Loucy (cell line): ENCODE results near the gene TBCC.

Experiments
- H2AFZ ChIP-seq: fragments of 200-600 bp; sonication (generic); 2 replicates; pipeline ENCODE4 v1.6.0; 2016; ENCODE audit warnings: antibody characterized with exemption, mild to moderate bottlenecking, low read length, moderate library complexity
- H3F3A ChIP-seq: fragments of 200-600 bp; 2 replicates; pipeline ENCODE4 v1.6.0; 2016; ENCODE audit warnings: antibody characterized with exemption, low read depth, mild to moderate bottlenecking
- H3K27me3 ChIP-seq: fragments of 200-600 bp; sonication (generic); 2 replicates; pipeline ENCODE4 v1.6.1; 2014; ENCODE audit warnings: low read length, mild to moderate bottlenecking; ENCODE audit not compliant: insufficient read depth, poor library complexity, severe bottlenecking
- H3K36me3 ChIP-seq: fragments of 200-600 bp; sonication (generic); 2 replicates; pipeline ENCODE4 v1.6.1; 2016; ENCODE audit warnings: low read length; ENCODE audit not compliant: insufficient read depth
- H3K4me1 ChIP-seq: fragments of 200-600 bp; sonication (generic); 2 replicates; pipeline ENCODE4 v1.5.1; 2014; ENCODE audit warnings: low read length, mild to moderate bottlenecking; ENCODE audit not compliant: insufficient read depth, poor library complexity, severe bottlenecking
- H3K4me2 ChIP-seq: fragments of 200-600 bp; sonication (generic); 2 replicates; pipeline ENCODE4 v1.6.0; 2014; ENCODE audit warnings: antibody characterized with exemption, low read length, low read depth, mild to moderate bottlenecking; ENCODE audit not compliant: poor library complexity, severe bottlenecking
- H3K4me3 ChIP-seq: fragments of 200-600 bp; sonication (generic); 2 replicates; pipeline ENCODE4 v1.5.1; 2014; ENCODE audit warnings: low read length, mild to moderate bottlenecking, mixed read lengths; ENCODE audit not compliant: poor library complexity, severe bottlenecking
- H3K79me2 ChIP-seq: fragments of 200-600 bp; sonication (generic); 2 replicates; pipeline ENCODE4 v1.6.1; 2014; ENCODE audit warnings: low read length; ENCODE audit not compliant: insufficient read depth
- H3K9ac ChIP-seq: fragments of 200-600 bp; sonication (generic); 2 replicates; pipeline ENCODE4 v1.6.0; 2014; ENCODE audit warnings: mild to moderate bottlenecking, low read depth, low read length, moderate library complexity; ENCODE audit not compliant: poor library complexity, severe bottlenecking
- H3K9me2 ChIP-seq: fragments of 200-600 bp; sonication (generic); replicated peaks from 2 replicates; pipeline ENCODE4 v1.6.1; 2016; ENCODE audit warnings: low read depth, low read length, mixed read lengths
- H3K9me3 ChIP-seq: fragments of 200-600 bp; sonication (generic); 2 replicates; pipeline ENCODE4 v1.6.1; 2014; ENCODE audit warnings: mild to moderate bottlenecking, antibody characterized with exemption, low read length, low read depth; ENCODE audit not compliant: insufficient read depth
- H4K20me1 ChIP-seq: fragments of 200-600 bp; sonication (generic); 2 replicates; pipeline ENCODE4 v1.6.0; 2014; ENCODE audit warnings: antibody characterized with exemption, low read length, mild to moderate bottlenecking; ENCODE audit not compliant: insufficient read depth, poor library complexity, severe bottlenecking
- EZH2phosphoT487 ChIP-seq: fragments of 200-600 bp; IDR thresholded peaks from 2 replicates; pipeline ENCODE4 v1.6.1; 2018; ENCODE audit warnings: antibody characterized with exemption, mild to moderate bottlenecking, moderate library complexity, borderline replicate concordance
- TF ChIP-seq, protein P1 (sequence below): fragments of 200-600 bp; sonication (generic); conservative IDR thresholded peaks from 2 replicates; pipeline ENCODE4 v1.5.1; 2014; ENCODE audit warnings: mild to moderate bottlenecking, antibody characterized with exemption, low read length

The TBCC gene

DNA sequence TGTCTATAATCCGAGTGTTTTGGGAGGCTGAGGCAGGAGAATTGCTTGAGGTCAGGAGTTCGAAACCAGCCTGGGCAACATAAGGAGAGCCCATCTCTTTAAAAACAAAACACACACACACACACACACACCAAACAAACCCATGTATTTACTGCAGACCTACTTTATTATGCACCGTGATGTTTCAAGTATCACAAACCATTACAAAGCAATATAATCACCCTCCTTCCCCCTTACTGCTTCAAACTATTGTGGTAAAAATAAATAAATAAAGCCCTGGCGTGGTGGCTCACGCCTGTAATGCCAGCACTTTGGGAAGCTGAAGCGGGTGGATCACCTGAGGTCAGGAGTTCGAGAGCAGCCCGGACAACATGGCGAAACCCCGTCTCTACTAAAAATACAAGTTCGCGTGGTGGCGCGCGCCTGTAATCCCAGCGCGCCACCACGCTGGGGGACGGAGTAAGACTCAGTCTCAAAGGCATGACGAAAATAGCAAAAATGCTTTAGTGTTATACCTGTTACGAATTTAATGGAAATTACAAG lies 1.5 kb downstream of the TBCC start:
- Histone ChIP-seq H3K4me2 (peak overlapping the region; percentile 99), H3K9me2 (no peaks in the 10 kb centered on the region), H3K4me1 (peaks cover 42% of the 10 kb centered on the region), H3K27me3 (no peaks in the 10 kb centered on the region), H2AFZ (no peak overlapping the region), H3K4me3 (peak overlapping the region; percentile 92), H4K20me1 (peaks cover 22% of the 10 kb centered on the region), H3F3A (peaks cover 8% of the 10 kb centered on the region; the same call in 1 of the 2 replicates), H3K79me2 (peaks cover 41% of the 10 kb centered on the region), H3K36me3 (no peaks in the 10 kb centered on the region), H3K9me3 (no peaks in the 10 kb centered on the region), H3K9ac (peak overlapping the region; percentile 93)
- TF ChIP-seq, protein P1, sequence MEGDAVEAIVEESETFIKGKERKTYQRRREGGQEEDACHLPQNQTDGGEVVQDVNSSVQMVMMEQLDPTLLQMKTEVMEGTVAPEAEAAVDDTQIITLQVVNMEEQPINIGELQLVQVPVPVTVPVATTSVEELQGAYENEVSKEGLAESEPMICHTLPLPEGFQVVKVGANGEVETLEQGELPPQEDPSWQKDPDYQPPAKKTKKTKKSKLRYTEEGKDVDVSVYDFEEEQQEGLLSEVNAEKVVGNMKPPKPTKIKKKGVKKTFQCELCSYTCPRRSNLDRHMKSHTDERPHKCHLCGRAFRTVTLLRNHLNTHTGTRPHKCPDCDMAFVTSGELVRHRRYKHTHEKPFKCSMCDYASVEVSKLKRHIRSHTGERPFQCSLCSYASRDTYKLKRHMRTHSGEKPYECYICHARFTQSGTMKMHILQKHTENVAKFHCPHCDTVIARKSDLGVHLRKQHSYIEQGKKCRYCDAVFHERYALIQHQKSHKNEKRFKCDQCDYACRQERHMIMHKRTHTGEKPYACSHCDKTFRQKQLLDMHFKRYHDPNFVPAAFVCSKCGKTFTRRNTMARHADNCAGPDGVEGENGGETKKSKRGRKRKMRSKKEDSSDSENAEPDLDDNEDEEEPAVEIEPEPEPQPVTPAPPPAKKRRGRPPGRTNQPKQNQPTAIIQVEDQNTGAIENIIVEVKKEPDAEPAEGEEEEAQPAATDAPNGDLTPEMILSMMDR, result no peak
- no peak for TF ChIP-seq EZH2phosphoT487

DNA sequence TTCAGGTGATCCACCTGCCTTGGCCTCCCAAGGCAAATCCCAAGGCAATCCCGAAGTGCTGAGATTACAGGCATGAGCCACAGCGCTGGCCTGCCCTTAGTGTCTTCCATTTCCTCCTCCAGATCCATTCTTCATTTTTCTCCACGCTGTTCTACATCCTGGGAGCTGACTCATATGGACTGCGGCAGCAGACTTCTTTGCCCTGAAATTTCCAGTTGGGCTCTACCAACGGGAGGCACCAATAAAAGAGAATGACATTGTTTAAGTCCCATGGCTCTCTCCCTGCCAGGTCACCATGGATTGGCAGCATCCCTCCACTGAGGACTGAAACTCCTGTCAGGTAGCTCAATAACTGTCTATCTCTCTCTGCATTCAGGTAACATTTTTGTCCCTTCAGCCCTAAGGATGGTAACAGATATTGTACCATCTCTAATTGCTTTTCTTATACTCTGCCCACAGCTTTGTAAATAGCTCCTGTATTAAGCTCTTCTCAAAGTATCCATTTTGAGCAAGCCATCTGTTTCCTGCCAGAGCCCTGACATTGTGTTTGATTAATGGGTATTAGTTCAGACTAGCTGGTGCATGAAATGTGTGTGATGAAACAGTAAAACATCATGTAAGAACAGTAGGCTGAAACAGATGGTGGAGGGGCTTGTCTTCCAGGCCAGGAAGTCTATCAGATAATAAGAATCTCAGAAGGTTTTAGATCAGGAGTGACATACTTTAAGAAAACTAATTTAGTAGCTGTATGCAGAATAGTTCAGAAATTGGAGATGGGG lies 3.6 kb downstream of the TBCC start:
- peak overlapping the region; percentile 2 for H3K4me3 ChIP-seq
- no peaks in the 10 kb centered on the region for H3K9me3 ChIP-seq
- peak overlapping the region; percentile 99 for H3K4me2 ChIP-seq
- peaks cover 22% of the 10 kb centered on the region for H4K20me1 ChIP-seq
- H3K9ac ChIP-seq, result peak overlapping the region; percentile 4
- H3K79me2 ChIP-seq, result peaks cover 27% of the 10 kb centered on the region
- no peaks in the 10 kb centered on the region for H3K9me2 ChIP-seq
- peaks cover 27% of the 10 kb centered on the region for H3K4me1 ChIP-seq
- TF ChIP-seq, protein P1, result no peak
- no peak for TF ChIP-seq EZH2phosphoT487
- H3F3A ChIP-seq, result peaks cover 8% of the 10 kb centered on the region; the same call in 1 of the 2 replicates
- H3K36me3 ChIP-seq, result no peaks in the 10 kb centered on the region
- no peaks in the 10 kb centered on the region for H3K27me3 ChIP-seq
- H2AFZ ChIP-seq, result no peak overlapping the region

GRCh38 chr6:42740725-42741124 lies 5.2 kb downstream of the TBCC start:
- no peak for TF ChIP-seq EZH2phosphoT487
- TF ChIP-seq, protein P1, result no peak
- no peak overlapping the region for H3K4me2 ChIP-seq
- no peaks in the 10 kb centered on the region for H3K27me3 ChIP-seq
- no peaks in the 10 kb centered on the region; the same call in 1 of the 2 replicates for H3F3A ChIP-seq
- H3K9me3 ChIP-seq, result no peaks in the 10 kb centered on the region
- peaks cover 27% of the 10 kb centered on the region for H3K4me1 ChIP-seq
- H4K20me1 ChIP-seq, result peaks cover 21% of the 10 kb centered on the region
- no peaks in the 10 kb centered on the region for H3K36me3 ChIP-seq
- H3K4me3 ChIP-seq, result no peak overlapping the region
- H2AFZ ChIP-seq, result no peak overlapping the region
- H3K79me2 ChIP-seq, result peaks cover 26% of the 10 kb centered on the region
- no peak overlapping the region for H3K9ac ChIP-seq
- H3K9me2 ChIP-seq, result no peaks in the 10 kb centered on the region
